ENCODE measurements around the gene KCNJ4.

Gene KCNJ4

GRCh38 chr22:38455076-38455529 lies at the start of gene KCNJ4:
TSS of gene KCNJ4 (minus strand) at chr22:38455199. CDS start at chr22:38428132, 27,067 bp downstream.
- no peaks in the 10 kb centered on the region for H3K36me3 ChIP-seq (ENCODE audit: control insufficient read depth, insufficient read depth, low read length)
- H3K4me3 ChIP-seq (ENCODE audit: low read depth, low read length) = peak within 1 kb of the TSS; percentile 42
- H3K27me3 ChIP-seq (ENCODE audit: control insufficient read depth, insufficient read depth, low read length) = peaks cover 38% of the 10 kb centered on the region
- H3K4me1 ChIP-seq (ENCODE audit: control insufficient read depth, insufficient read depth, low read length) = no peaks in the 10 kb centered on the region
- no peak within 1 kb of the TSS for H3K9ac ChIP-seq (ENCODE audit: low read depth, low read length)
- H3K9me3 ChIP-seq (ENCODE audit: control insufficient read depth, insufficient read depth, low read length) = no peaks in the 10 kb centered on the region

GRCh38 chr22:38503021-38503420 lies 48.0 kb upstream of the KCNJ4 start:
- H3K4me1 ChIP-seq (ENCODE audit: control insufficient read depth, insufficient read depth, low read length) = peaks cover 3% of the 10 kb centered on the region
- no peak overlapping the region for H3K9ac ChIP-seq (ENCODE audit: low read depth, low read length)
- H3K36me3 ChIP-seq (ENCODE audit: control insufficient read depth, insufficient read depth, low read length) = peaks cover 26% of the 10 kb centered on the region
- H3K9me3 ChIP-seq (ENCODE audit: control insufficient read depth, insufficient read depth, low read length) = no peaks in the 10 kb centered on the region
- H3K27me3 ChIP-seq (ENCODE audit: control insufficient read depth, insufficient read depth, low read length) = no peaks in the 10 kb centered on the region
- H3K4me3 ChIP-seq (ENCODE audit: low read depth, low read length) = peak overlapping the region; percentile 96

- peaks cover 3% of the 10 kb centered on the region for H3K4me1 ChIP-seq (ENCODE audit: control insufficient read depth, insufficient read depth, low read length)
- peaks cover 34% of the 10 kb centered on the region for H3K36me3 ChIP-seq (ENCODE audit: control insufficient read depth, insufficient read depth, low read length)
- no peaks in the 10 kb centered on the region for H3K9me3 ChIP-seq (ENCODE audit: control insufficient read depth, insufficient read depth, low read length)
- H3K27me3 ChIP-seq (ENCODE audit: control insufficient read depth, insufficient read depth, low read length) = no peaks in the 10 kb centered on the region
- H3K4me3 ChIP-seq (ENCODE audit: low read depth, low read length) = no peak overlapping the region
- H3K9ac ChIP-seq (ENCODE audit: low read depth, low read length) = peak overlapping the region; percentile 13
Measured at GRCh38 chr22:38501797-38502672, 47.0 kb upstream of the KCNJ4 start.

DNA sequence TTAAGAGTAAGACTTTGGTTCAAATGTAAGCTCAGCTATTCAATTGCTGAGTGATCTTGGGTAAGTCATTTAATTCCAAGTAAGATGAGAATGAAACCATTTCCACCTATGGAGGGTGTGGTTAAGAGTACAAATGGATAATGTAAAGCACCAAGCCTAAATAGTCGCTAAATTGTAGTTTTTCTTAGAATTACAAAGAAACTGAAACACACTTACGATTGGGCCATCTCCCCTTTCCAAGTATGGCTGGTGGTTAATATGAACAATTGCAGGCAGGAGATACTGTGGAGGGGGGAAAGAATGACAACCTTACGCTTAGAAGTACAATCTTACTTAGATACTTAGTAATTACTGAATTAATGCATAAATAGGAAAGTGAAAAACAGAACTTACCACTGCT lies 42.9 kb upstream of the KCNJ4 start:
- H3K27me3 ChIP-seq (ENCODE audit: control insufficient read depth, insufficient read depth, low read length) = no peaks in the 10 kb centered on the region
- no peaks in the 10 kb centered on the region for H3K9me3 ChIP-seq (ENCODE audit: control insufficient read depth, insufficient read depth, low read length)
- no peaks in the 10 kb centered on the region for H3K4me1 ChIP-seq (ENCODE audit: control insufficient read depth, insufficient read depth, low read length)
- H3K4me3 ChIP-seq (ENCODE audit: low read depth, low read length) = no peak overlapping the region
- H3K36me3 ChIP-seq (ENCODE audit: control insufficient read depth, insufficient read depth, low read length) = peaks cover 63% of the 10 kb centered on the region
- no peak overlapping the region for H3K9ac ChIP-seq (ENCODE audit: low read depth, low read length)

DNA sequence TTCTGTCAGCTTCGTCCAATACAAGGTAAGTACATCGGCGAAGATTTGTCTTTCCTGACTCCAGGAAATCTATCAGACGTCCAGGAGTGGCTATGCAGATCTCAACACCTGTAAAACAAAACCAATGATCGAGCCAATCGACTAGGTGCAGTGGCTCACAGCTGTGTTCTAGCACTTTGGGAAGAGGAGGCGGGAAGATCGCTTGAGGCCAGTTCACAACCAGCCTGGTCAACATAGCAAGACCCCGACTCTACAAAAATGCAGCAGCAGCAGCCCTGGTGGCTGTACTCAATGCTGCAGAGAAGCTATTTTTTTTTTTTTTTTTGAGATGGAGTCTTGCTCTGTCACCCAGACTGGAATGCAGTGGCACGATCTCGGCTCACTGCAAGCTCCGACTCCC lies 39.9 kb upstream of the KCNJ4 start:
- no peaks in the 10 kb centered on the region for H3K27me3 ChIP-seq (ENCODE audit: control insufficient read depth, insufficient read depth, low read length)
- H3K4me3 ChIP-seq (ENCODE audit: low read depth, low read length) = no peak overlapping the region
- no peak overlapping the region for H3K9ac ChIP-seq (ENCODE audit: low read depth, low read length)
- no peaks in the 10 kb centered on the region for H3K9me3 ChIP-seq (ENCODE audit: control insufficient read depth, insufficient read depth, low read length)
- H3K4me1 ChIP-seq (ENCODE audit: control insufficient read depth, insufficient read depth, low read length) = peaks cover 3% of the 10 kb centered on the region
- peaks cover 77% of the 10 kb centered on the region for H3K36me3 ChIP-seq (ENCODE audit: control insufficient read depth, insufficient read depth, low read length)

- no peaks in the 10 kb centered on the region for H3K9me3 ChIP-seq (ENCODE audit: control insufficient read depth, insufficient read depth, low read length)
- no peak overlapping the region for H3K4me3 ChIP-seq (ENCODE audit: low read depth, low read length)
- H3K4me1 ChIP-seq (ENCODE audit: control insufficient read depth, insufficient read depth, low read length) = peaks cover 3% of the 10 kb centered on the region
- H3K27me3 ChIP-seq (ENCODE audit: control insufficient read depth, insufficient read depth, low read length) = no peaks in the 10 kb centered on the region
- no peak overlapping the region for H3K9ac ChIP-seq (ENCODE audit: low read depth, low read length)
- peaks cover 77% of the 10 kb centered on the region for H3K36me3 ChIP-seq (ENCODE audit: control insufficient read depth, insufficient read depth, low read length)
Measured at GRCh38 chr22:38494498-38494897, 39.5 kb upstream of the KCNJ4 start.

DNA sequence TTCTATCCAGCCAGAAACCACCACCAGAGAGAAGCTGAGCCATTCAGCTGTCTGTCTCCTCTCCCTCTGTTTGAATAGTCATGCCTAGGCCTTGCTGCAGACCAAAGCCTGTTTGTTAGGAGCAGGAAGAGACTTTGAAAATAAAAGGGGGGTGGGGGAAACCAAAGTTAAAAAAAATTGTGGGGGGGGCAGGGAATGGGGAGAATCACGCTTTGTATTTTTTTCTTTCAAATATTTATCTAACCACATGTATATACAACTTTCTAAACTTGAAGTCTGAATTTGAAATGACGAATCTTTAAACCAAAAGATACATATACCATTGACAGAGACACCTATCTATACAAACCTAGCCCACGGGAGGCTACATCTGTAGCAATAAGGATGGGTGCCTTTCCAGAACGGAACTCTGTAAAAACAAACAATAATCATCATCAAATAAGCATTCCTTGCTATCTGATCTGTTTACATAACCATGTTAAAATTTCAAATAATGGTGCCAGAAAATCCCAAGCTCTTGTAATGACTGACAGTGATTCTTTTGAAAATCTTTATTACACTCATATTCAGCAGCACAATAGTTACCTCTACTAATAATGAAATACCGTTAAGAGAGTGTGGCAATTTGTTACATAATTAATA lies 36.8 kb upstream of the KCNJ4 start:
- Histone ChIP-seq H3K9me3 (ENCODE audit: control insufficient read depth, insufficient read depth, low read length) (no peaks in the 10 kb centered on the region), H3K4me1 (ENCODE audit: control insufficient read depth, insufficient read depth, low read length) (peaks cover 3% of the 10 kb centered on the region), H3K27me3 (ENCODE audit: control insufficient read depth, insufficient read depth, low read length) (no peaks in the 10 kb centered on the region), H3K9ac (ENCODE audit: low read depth, low read length) (no peak overlapping the region), H3K36me3 (ENCODE audit: control insufficient read depth, insufficient read depth, low read length) (peaks cover 67% of the 10 kb centered on the region), H3K4me3 (ENCODE audit: low read depth, low read length) (no peak overlapping the region)

DNA sequence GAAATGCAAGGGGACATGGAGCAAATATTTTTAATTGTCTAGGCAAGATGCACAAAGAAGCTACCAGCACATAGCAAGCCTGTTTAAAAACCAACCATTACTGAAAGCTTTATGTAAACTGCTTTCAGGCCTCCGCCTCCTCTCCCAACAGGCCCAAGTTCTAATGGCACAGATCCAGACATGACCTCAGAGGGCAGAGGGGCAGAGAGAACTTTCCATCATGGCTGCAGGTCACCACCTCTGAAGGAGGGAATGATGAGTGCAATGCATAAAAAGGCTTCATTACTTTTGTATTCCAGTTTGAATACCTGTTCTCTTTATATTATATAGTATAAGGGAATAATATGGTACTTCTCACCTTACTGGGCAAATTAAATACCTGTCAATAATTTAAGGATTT lies 35.9 kb upstream of the KCNJ4 start:
- Histone ChIP-seq H3K27me3 (ENCODE audit: control insufficient read depth, insufficient read depth, low read length) (no peaks in the 10 kb centered on the region), H3K9ac (ENCODE audit: low read depth, low read length) (no peak overlapping the region), H3K9me3 (ENCODE audit: control insufficient read depth, insufficient read depth, low read length) (no peaks in the 10 kb centered on the region), H3K36me3 (ENCODE audit: control insufficient read depth, insufficient read depth, low read length) (peaks cover 63% of the 10 kb centered on the region), H3K4me3 (ENCODE audit: low read depth, low read length) (no peak overlapping the region), H3K4me1 (ENCODE audit: control insufficient read depth, insufficient read depth, low read length) (peaks cover 3% of the 10 kb centered on the region)

DNA sequence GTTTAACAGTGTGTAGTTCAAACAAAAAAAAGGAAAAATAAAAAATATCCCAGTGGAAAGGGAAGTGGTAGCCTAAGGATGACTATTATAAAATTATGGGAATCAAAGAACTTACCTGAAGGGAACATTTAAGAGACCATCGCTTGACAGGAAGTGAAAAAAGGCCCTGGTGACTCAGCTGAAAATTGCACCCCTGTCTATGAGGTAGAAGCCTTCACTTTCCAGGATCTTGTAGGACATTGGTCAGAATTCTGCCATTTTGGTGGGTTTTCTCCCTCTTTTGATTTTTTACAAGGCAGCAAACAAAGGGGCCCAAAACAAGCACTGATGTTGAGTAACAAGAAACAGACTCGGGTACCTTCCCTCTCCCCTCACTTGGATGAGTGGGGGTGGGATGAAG lies 35.5 kb upstream of the KCNJ4 start:
- no peaks in the 10 kb centered on the region for H3K27me3 ChIP-seq (ENCODE audit: control insufficient read depth, insufficient read depth, low read length)
- peaks cover 3% of the 10 kb centered on the region for H3K4me1 ChIP-seq (ENCODE audit: control insufficient read depth, insufficient read depth, low read length)
- peaks cover 62% of the 10 kb centered on the region for H3K36me3 ChIP-seq (ENCODE audit: control insufficient read depth, insufficient read depth, low read length)
- no peaks in the 10 kb centered on the region for H3K9me3 ChIP-seq (ENCODE audit: control insufficient read depth, insufficient read depth, low read length)
- H3K4me3 ChIP-seq (ENCODE audit: low read depth, low read length) = no peak overlapping the region
- no peak overlapping the region for H3K9ac ChIP-seq (ENCODE audit: low read depth, low read length)

- Histone ChIP-seq H3K27me3 (ENCODE audit: control insufficient read depth, insufficient read depth, low read length) (no peaks in the 10 kb centered on the region), H3K4me1 (ENCODE audit: control insufficient read depth, insufficient read depth, low read length) (peaks cover 3% of the 10 kb centered on the region), H3K9ac (ENCODE audit: low read depth, low read length) (no peak overlapping the region), H3K4me3 (ENCODE audit: low read depth, low read length) (no peak overlapping the region), H3K9me3 (ENCODE audit: control insufficient read depth, insufficient read depth, low read length) (no peaks in the 10 kb centered on the region), H3K36me3 (ENCODE audit: control insufficient read depth, insufficient read depth, low read length) (peaks cover 63% of the 10 kb centered on the region)
Measured at GRCh38 chr22:38489561-38490145, 34.7 kb upstream of the KCNJ4 start.

DNA sequence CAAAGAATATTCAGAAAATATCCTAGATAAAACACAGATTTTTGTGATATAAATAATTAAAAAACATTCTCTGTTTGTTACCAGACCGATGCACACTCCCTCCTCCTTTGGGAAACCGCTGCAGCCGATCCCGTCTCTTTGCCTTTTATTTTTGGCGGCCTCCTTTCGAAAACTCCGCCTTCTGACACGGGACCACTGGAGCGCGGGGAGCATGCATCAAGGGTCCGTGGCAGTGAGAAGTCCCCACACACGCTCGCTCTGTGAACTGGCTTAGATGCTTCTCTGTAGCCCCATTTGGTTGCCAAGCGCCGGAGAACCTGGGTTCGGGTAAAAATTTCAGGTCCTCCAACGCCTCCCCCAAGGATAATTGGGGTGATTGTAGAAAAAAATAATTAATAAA lies 34.1 kb upstream of the KCNJ4 start:
- H3K36me3 ChIP-seq (ENCODE audit: control insufficient read depth, insufficient read depth, low read length) = peaks cover 63% of the 10 kb centered on the region

More for the DNA sequence above, 34.1 kb upstream of the KCNJ4 start:
- no peak overlapping the region for H3K4me3 ChIP-seq (ENCODE audit: low read depth, low read length)
- no peaks in the 10 kb centered on the region for H3K27me3 ChIP-seq (ENCODE audit: control insufficient read depth, insufficient read depth, low read length)
- H3K9me3 ChIP-seq (ENCODE audit: control insufficient read depth, insufficient read depth, low read length) = no peaks in the 10 kb centered on the region
- peaks cover 3% of the 10 kb centered on the region for H3K4me1 ChIP-seq (ENCODE audit: control insufficient read depth, insufficient read depth, low read length)
- H3K9ac ChIP-seq (ENCODE audit: low read depth, low read length) = no peak overlapping the region
